Gastrocnemius medialis (tissue), 4 donors: ENCODE measurements around the gene NATD1. TPM values are rescaled to one million over a fixed set of nuclear protein-coding genes. Genes with fewer than 3 reads are reported as not detected.

ENCODE experiments used
- ATAC-seq, 2 donors: fragments of 150-250 bp; one replicate each; pipeline ENCODE4 v1.9.1; 2016
- DNase-seq, 2 donors: peaks; one replicate each; pipeline ENCODE4 v3.0.0-alpha.2; 2019
- H3K27ac ChIP-seq, 4 donors: fragments of 200-600 bp; sonication (generic); 1 replicate in 1 of 4; 2 replicates in 3 of 4; pipeline ENCODE4 v1.5.1; 2016 to 2018; ENCODE audit warnings: mild to moderate bottlenecking in 2 of 4, moderate library complexity in 1 of 4
- H3K27me3 ChIP-seq, 3 donors: fragments of 200-600 bp; sonication (generic) in 2 of 3; 1 replicate in 1 of 3; 2 replicates in 2 of 3; pipeline versions ENCODE4 v1.5.1 to v1.6.0; 2016 to 2019; ENCODE audit warnings: mild to moderate bottlenecking in 1 of 3, moderate library complexity in 1 of 3
- H3K36me3 ChIP-seq, 2 donors: fragments of 200-600 bp; sonication (generic) in 1 of 2; one replicate each; pipeline ENCODE4 v1.5.1; 2017 to 2018
- H3K4me1 ChIP-seq, 2 donors: fragments of 200-600 bp; sonication (generic) in 1 of 2; one replicate each; pipeline ENCODE4 v1.5.1; 2016 to 2017; ENCODE audit warnings: mild to moderate bottlenecking in 2 of 2
- H3K4me3 ChIP-seq, 4 donors: fragments of 200-600 bp; sonication (generic) in 3 of 4; 1 replicate in 1 of 4; 2 replicates in 3 of 4; pipeline ENCODE4 v1.5.1; 2016 to 2019; ENCODE audit warnings: mild to moderate bottlenecking in 2 of 4
- H3K9me3 ChIP-seq, 3 donors: fragments of 200-600 bp; sonication (generic) in 2 of 3; 1 replicate in 1 of 3; 2 replicates in 2 of 3; pipeline ENCODE4 v1.5.1; 2016 to 2019
- CTCF ChIP-seq, 5 experiments: fragments of 450-650 bp in 3 of 5; fragments of 200-600 bp in 2 of 5; sonication (generic) in 2 of 5; IDR thresholded peaks in 4 of 5; conservative IDR thresholded peaks in 1 of 5; 1 replicate in 4 of 5; 2 replicates in 1 of 5; pipeline ENCODE4 v1.5.1; 2016 to 2019; ENCODE audit warnings: antibody characterized with exemption in 5 of 5, mild to moderate bottlenecking in 3 of 5, moderate library complexity in 3 of 5
- POLR2A ChIP-seq, 2 donors: fragments of 450-650 bp; IDR thresholded peaks; one replicate each; pipeline ENCODE4 v1.6.1; 2017; ENCODE audit warnings: antibody characterized with exemption in 2 of 2, mild to moderate bottlenecking in 2 of 2, moderate library complexity in 2 of 2
- in situ Hi-C, 4 donors: fragments of 200-750 bp; cut with MboI; loops; one replicate each; pipeline versions ENCODE4 v1.15.0 to v1.8.0; 2017; ENCODE audit warnings: low sequenced_read_pairs in 4 of 4
- intact Hi-C: fragments of 100-400 bp; cut with DNase I; formaldehyde crosslinking; loops from one replicate; pipeline ENCODE4 v1.15.1; 2023; ENCODE audit warnings: low total_unique reads
- total RNA-seq, 4 donors: library from RNA; depleted of rRNA; stranded (reverse); fragments of >200 nt; gene quantifications; one replicate each; pipeline versions ENCODE4 v1.1.0 to v1.2.3, GENCODE V29; 2016

Gene NATD1
- total RNA-seq, 4 donors from 2014 or later = 10.1 to 21.2 (median 15.5) TPM

GRCh38 chr17:21268596-21269188 is 15.5 kb upstream of the NATD1 start:
- no peak for ATAC-seq
- no peak for DNase-seq
- Histone ChIP-seq H3K27me3 (no peaks in the 10 kb centered on the region), H3K36me3 (no peaks in the 10 kb centered on the region), H3K4me3 (no peak overlapping the region), H3K9me3 (no peaks in the 10 kb centered on the region), H3K4me1 (no peaks in the 10 kb centered on the region), H3K27ac (no peak overlapping the region)
- TF ChIP-seq CTCF (IDR thresholded peaks at IDR 0.05 in 4 of 5, conservative IDR thresholded peaks at IDR 0.05 in 1 of 5) = no peak
- no peak for TF ChIP-seq POLR2A (IDR thresholded peaks at IDR 0.05)
- intact Hi-C loops (no loop called here), in situ Hi-C loops (no loop called here)

DNA sequence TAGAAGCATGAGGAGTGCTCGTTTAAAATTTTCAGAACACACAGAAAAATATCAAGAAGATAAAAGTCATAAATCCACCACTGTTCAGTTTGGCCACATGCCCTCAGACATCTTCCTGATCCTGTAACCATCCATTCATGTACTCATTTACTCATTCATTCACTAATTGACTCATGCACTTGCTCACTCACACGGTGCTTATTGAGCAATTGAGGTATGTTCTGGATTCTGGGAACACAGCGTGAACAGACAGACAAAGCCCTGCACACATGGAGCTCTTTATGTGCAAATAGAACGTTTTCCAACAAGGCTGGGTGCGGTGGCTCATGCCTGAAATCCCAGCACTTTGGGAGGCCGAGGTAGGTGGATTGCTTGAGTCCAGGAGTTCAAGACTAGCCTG is 10.2 kb upstream of the NATD1 start:
- Histone ChIP-seq H3K4me3 (no peak overlapping the region), H3K4me1 (peaks cover 6 to 21% of the 10 kb centered on the region in 2 donors), H3K27ac (peak overlapping the region in 2 of 4 donors; percentile 9 to 57), H3K9me3 (no peaks in the 10 kb centered on the region), H3K27me3 (no peaks in the 10 kb centered on the region), H3K36me3 (no peaks in the 10 kb centered on the region)
- ATAC-seq (peak; percentile 56 to 90), DNase-seq (no peak)
- intact Hi-C loops (no loop called here), in situ Hi-C loops (no loop called here)
- TF ChIP-seq POLR2A (IDR thresholded peaks at IDR 0.05) = no peak
- no peak for TF ChIP-seq CTCF (IDR thresholded peaks at IDR 0.05 in 4 of 5, conservative IDR thresholded peaks at IDR 0.05 in 1 of 5)

- H3K9me3 ChIP-seq = no peaks in the 10 kb centered on the region
- no peaks in the 10 kb centered on the region for H3K27me3 ChIP-seq
- H3K4me1 ChIP-seq = peaks cover 6 to 21% of the 10 kb centered on the region in 2 donors
- ATAC-seq = no peak
- TF ChIP-seq POLR2A (IDR thresholded peaks at IDR 0.05) = no peak
- TF ChIP-seq CTCF (IDR thresholded peaks at IDR 0.05 in 4 of 5, conservative IDR thresholded peaks at IDR 0.05 in 1 of 5) = no peak
- DNase-seq = no peak
- no peaks in the 10 kb centered on the region for H3K36me3 ChIP-seq
- H3K27ac ChIP-seq = peak overlapping the region in 3 of 4 donors; percentile 1 to 57 (median 22)
- in situ Hi-C loops = no loop called here
- no peak overlapping the region for H3K4me3 ChIP-seq
- intact Hi-C loops = no loop called here
These were observed 9.2 kb upstream of the NATD1 start for GRCh38 chr17:21262259-21262993.

DNA sequence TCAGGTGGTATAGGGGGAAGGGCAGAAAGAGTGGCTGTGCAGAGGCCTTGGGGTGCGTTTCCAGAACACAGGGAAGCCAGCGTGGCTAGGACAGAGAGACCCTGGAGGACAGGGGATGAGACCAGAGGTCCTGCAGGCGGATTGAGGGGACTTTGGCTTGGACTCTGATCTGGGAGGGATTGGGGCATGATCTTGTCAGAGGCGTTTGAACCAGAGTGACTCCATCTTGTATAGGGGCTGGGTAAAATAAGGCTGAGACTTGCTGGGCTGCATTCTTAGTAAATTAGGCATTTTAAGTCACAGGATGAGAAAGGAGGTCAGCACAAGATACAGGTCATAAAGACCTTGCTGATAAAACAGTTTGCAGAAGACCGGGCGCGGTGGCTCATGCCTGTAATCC is 5.4 kb upstream of the NATD1 start:
- ATAC-seq = no peak
- Histone ChIP-seq H3K4me3 (no peak overlapping the region), H3K9me3 (no peaks in the 10 kb centered on the region), H3K27me3 (no peaks in the 10 kb centered on the region), H3K27ac (no peak overlapping the region), H3K36me3 (no peaks in the 10 kb centered on the region), H3K4me1 (peaks cover 11 to 25% of the 10 kb centered on the region in 2 donors)
- no peak for DNase-seq
- in situ Hi-C loops = no loop called here
- intact Hi-C loops = no loop called here
- no peak for TF ChIP-seq CTCF (IDR thresholded peaks at IDR 0.05 in 4 of 5, conservative IDR thresholded peaks at IDR 0.05 in 1 of 5)
- TF ChIP-seq POLR2A (IDR thresholded peaks at IDR 0.05) = no peak
